SK-N-SH treated with all-trans-retinoic acid at 6 μM for 48 hours (cell line): ENCODE measurements around the gene NACA2.
"Not testable (repeated sequence)": the region's sequence is repeated elsewhere in the genome, so short reads cannot be mapped to it uniquely, and the experiment has no call there.

Experiments used
- ATAC-seq: fragments of 200-7000 bp; cut with Tn5 transposase; 3 replicates; pipeline ENCODE4 v1.9.1; 2020; ENCODE audit warnings: mild to moderate bottlenecking, moderate library complexity
- ARNTL ChIP-seq: fragments of 450-650 bp; formaldehyde crosslinking; IDR thresholded peaks from 2 replicates; pipeline ENCODE4 v1.5.0; 2020; ENCODE audit warnings: low read depth, mild to moderate bottlenecking, moderate library complexity, borderline replicate concordance
- BACH2 ChIP-seq: fragments of 250-450 bp; sonication (Bioruptor Pico); IDR thresholded peaks from 2 replicates; pipeline ENCODE4 v1.9.0; 2021; ENCODE audit warnings: mild to moderate bottlenecking, borderline replicate concordance
- CSDC2 ChIP-seq: fragments of 250-450 bp; sonication (Bioruptor Pico); IDR thresholded peaks from 2 replicates; pipeline ENCODE4 v1.5.0; 2020; ENCODE audit warnings: mild to moderate bottlenecking, moderate library complexity
- ESRRG ChIP-seq: fragments of 250-450 bp; sonication (Bioruptor Pico); IDR thresholded peaks from 2 replicates; pipeline ENCODE4 v1.6.1; 2021; ENCODE audit warnings: mild to moderate bottlenecking
- GLIS3 ChIP-seq: fragments of 250-450 bp; sonication (Bioruptor Pico); IDR thresholded peaks from 2 replicates; pipeline ENCODE4 v1.5.0; 2020; ENCODE audit warnings: mild to moderate bottlenecking, moderate library complexity
- ISL1 ChIP-seq: fragments of 250-450 bp; sonication (Bioruptor Pico); IDR thresholded peaks from 2 replicates; pipeline ENCODE4 v2.1.2; 2022; ENCODE audit warnings: mild to moderate bottlenecking, moderate library complexity
- PPARA ChIP-seq: fragments of 250-450 bp; sonication (Bioruptor Pico); IDR thresholded peaks from 2 replicates; pipeline ENCODE4 v1.5.0; 2020; ENCODE audit warnings: mild to moderate bottlenecking, borderline replicate concordance
- TCF4 ChIP-seq: fragments of 250-450 bp; sonication (Bioruptor Pico); IDR thresholded peaks from 2 replicates; pipeline ENCODE4 v1.8.0; 2021; ENCODE audit warnings: mild to moderate bottlenecking, moderate library complexity, borderline replicate concordance
- ZC3H10 ChIP-seq: fragments of 250-450 bp; sonication (Bioruptor Pico); IDR thresholded peaks from 2 replicates; pipeline ENCODE4 v1.5.1; 2021; ENCODE audit warnings: mild to moderate bottlenecking, moderate library complexity
- ZFP3 ChIP-seq: fragments of 250-450 bp; sonication (Bioruptor Pico); IDR thresholded peaks from 2 replicates; pipeline ENCODE4 v1.5.0; 2020; ENCODE audit warnings: mild to moderate bottlenecking, moderate library complexity
- ZNF565 ChIP-seq: fragments of 450-650 bp; formaldehyde crosslinking; conservative IDR thresholded peaks from 2 replicates; pipeline ENCODE4 v1.5.0; 2020; ENCODE audit warnings: low read depth, mild to moderate bottlenecking, moderate library complexity
- ZNF70 ChIP-seq: fragments of 450-650 bp; formaldehyde crosslinking; IDR thresholded peaks from 2 replicates; pipeline ENCODE4 v1.5.0; 2020; ENCODE audit warnings: mild to moderate bottlenecking, moderate library complexity
- ZNF8 ChIP-seq: fragments of 450-650 bp; formaldehyde crosslinking; IDR thresholded peaks from 2 replicates; pipeline ENCODE4 v1.5.0; 2020; ENCODE audit warnings: mild to moderate bottlenecking, moderate library complexity
- TF ChIP-seq, protein P1 (sequence below): fragments of 250-450 bp; sonication (Bioruptor Pico); IDR thresholded peaks from 2 replicates; pipeline ENCODE4 v1.5.1; 2020; ENCODE audit warnings: low read depth, mild to moderate bottlenecking, moderate library complexity
- TF ChIP-seq, protein P2 (sequence below): fragments of 250-450 bp; sonication (Bioruptor Pico); IDR thresholded peaks from 2 replicates; pipeline ENCODE4 v1.5.0; 2020; ENCODE audit warnings: mild to moderate bottlenecking, moderate library complexity
- TF ChIP-seq, protein P3 (sequence below): fragments of 250-450 bp; sonication (Bioruptor Pico); IDR thresholded peaks from 2 replicates; pipeline ENCODE4 v1.8.0; 2020; ENCODE audit warnings: mild to moderate bottlenecking, moderate library complexity, borderline replicate concordance
- TF ChIP-seq, protein P4 (sequence below): fragments of 250-450 bp; sonication (Bioruptor Pico); IDR thresholded peaks from 2 replicates; pipeline ENCODE4 v1.5.1; 2021; ENCODE audit warnings: mild to moderate bottlenecking, moderate library complexity
- TF ChIP-seq, protein P5 (sequence below): fragments of 250-450 bp; sonication (Bioruptor Pico); IDR thresholded peaks from 2 replicates; pipeline ENCODE4 v1.8.0; 2021; ENCODE audit warnings: low read depth, mild to moderate bottlenecking, moderate library complexity, borderline replicate concordance

The NACA2 gene

DNA sequence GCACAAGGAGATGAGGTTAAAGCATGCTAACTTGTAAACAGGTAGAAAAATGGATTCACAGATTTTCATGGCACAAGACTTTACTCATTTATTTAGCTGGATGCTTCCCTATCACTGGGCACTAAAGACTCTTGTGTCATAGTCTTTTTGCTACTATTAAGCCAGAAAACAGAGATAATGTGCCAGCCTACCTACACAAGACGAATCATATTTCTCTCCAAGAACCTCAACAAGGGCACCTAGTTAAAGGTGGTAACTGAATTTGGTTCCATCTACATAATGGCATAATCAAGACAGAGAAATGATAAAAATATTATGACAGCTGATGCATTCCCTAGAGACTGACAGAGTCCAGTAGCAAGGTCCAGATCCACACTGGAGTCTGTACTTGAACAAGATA is 3.8 kb downstream of the NACA2 start (continued):
- TF ChIP-seq, protein P1, sequence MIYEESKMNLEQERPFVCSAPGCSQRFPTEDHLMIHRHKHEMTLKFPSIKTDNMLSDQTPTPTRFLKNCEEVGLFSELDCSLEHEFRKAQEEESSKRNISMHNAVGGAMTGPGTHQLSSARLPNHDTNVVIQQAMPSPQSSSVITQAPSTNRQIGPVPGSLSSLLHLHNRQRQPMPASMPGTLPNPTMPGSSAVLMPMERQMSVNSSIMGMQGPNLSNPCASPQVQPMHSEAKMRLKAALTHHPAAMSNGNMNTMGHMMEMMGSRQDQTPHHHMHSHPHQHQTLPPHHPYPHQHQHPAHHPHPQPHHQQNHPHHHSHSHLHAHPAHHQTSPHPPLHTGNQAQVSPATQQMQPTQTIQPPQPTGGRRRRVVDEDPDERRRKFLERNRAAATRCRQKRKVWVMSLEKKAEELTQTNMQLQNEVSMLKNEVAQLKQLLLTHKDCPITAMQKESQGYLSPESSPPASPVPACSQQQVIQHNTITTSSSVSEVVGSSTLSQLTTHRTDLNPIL (CRISPR knock-in tag): no peak
- TF ChIP-seq CSDC2 (CRISPR knock-in tag) (no peak), TCF4 (CRISPR knock-in tag) (no peak)

DNA sequence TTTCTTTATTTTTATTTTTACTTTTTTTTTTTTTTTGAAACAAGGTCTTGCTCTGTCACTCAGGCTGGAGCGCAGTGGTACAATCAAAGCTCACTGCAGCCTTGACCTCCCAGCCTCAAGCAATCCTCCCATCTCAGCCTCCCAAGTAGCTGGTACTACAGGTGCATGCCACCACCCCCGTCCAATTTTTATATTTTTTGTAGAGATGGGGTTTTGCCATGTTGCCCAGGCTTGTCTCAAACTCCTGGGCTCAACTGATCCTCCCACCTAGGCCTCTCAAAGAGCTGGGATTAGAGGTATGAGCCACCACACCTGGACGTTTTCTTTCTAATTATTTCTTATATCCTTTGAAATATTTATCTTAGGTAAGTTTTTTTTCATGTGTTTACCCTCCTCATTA is 4.4 kb downstream of the NACA2 start:
- not testable (repeated sequence) for ATAC-seq

DNA sequence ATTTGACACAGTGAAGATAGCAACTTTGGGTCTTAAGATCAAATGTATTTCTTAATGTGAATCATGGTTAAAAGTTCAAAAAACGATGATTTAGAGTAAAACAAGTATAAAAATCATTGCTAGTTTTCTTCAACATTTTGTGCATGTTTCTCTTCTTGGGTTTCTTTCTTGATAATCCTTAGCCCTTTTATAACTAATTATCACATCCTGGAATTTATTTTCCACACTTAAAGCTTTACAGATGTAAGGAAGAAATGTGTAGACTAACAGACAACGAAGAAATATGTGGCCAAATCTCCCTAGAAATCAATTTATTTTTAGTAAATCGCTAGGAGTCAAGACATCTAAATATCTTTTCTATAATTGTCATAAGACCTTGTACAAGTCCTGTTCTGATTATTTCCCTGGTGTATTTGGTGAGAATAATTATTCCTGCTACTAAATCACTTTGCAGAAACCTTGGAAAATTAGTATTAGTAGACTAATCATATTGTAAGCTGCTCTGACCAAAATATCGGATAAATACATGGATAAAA is 4.9 kb downstream of the NACA2 start:
- no peak for ATAC-seq

DNA sequence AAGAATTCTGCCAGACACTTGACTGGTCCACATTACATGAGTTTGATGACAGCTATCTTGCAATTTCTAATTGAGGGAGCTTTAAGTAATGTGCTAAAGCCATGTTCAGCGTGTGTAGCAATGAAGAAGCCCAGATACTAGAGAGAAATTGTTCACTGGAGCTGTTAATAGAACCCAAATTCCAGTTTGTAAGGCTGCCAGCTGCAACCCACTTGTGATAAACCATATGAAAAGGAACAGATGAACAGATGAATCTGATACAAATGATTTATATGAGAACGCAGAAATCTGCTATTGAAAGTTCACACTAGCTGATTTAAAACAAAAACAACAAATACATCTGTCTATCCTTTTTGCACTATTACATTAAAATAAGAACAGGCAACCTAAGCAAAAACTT is 6.2 kb downstream of the NACA2 start:
- TF ChIP-seq PPARA (CRISPR knock-in tag) (no peak), BACH2 (CRISPR knock-in tag) (no peak), ARNTL (CRISPR knock-in tag) (no peak), ZNF565 (no peak), ESRRG (no peak), ZFP3 (CRISPR knock-in tag) (no peak), CSDC2 (CRISPR knock-in tag) (no peak), ISL1 (CRISPR knock-in tag) (peak; percentile 27; the same call in 1 of the 2 replicates), ZNF8 (no peak), TCF4 (CRISPR knock-in tag) (peak; percentile 59; the same call in 1 of the 2 replicates)
- TF ChIP-seq, protein P2, sequence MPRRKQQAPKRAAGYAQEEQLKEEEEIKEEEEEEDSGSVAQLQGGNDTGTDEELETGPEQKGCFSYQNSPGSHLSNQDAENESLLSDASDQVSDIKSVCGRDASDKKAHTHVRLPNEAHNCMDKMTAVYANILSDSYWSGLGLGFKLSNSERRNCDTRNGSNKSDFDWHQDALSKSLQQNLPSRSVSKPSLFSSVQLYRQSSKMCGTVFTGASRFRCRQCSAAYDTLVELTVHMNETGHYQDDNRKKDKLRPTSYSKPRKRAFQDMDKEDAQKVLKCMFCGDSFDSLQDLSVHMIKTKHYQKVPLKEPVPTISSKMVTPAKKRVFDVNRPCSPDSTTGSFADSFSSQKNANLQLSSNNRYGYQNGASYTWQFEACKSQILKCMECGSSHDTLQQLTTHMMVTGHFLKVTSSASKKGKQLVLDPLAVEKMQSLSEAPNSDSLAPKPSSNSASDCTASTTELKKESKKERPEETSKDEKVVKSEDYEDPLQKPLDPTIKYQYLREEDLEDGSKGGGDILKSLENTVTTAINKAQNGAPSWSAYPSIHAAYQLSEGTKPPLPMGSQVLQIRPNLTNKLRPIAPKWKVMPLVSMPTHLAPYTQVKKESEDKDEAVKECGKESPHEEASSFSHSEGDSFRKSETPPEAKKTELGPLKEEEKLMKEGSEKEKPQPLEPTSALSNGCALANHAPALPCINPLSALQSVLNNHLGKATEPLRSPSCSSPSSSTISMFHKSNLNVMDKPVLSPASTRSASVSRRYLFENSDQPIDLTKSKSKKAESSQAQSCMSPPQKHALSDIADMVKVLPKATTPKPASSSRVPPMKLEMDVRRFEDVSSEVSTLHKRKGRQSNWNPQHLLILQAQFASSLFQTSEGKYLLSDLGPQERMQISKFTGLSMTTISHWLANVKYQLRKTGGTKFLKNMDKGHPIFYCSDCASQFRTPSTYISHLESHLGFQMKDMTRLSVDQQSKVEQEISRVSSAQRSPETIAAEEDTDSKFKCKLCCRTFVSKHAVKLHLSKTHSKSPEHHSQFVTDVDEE (CRISPR knock-in tag): peak; percentile 74; the same call in 1 of the 2 replicates
- TF ChIP-seq, protein P3, sequence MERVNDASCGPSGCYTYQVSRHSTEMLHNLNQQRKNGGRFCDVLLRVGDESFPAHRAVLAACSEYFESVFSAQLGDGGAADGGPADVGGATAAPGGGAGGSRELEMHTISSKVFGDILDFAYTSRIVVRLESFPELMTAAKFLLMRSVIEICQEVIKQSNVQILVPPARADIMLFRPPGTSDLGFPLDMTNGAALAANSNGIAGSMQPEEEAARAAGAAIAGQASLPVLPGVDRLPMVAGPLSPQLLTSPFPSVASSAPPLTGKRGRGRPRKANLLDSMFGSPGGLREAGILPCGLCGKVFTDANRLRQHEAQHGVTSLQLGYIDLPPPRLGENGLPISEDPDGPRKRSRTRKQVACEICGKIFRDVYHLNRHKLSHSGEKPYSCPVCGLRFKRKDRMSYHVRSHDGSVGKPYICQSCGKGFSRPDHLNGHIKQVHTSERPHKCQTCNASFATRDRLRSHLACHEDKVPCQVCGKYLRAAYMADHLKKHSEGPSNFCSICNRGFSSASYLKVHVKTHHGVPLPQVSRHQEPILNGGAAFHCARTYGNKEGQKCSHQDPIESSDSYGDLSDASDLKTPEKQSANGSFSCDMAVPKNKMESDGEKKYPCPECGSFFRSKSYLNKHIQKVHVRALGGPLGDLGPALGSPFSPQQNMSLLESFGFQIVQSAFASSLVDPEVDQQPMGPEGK: no peak
- TF ChIP-seq, protein P4, sequence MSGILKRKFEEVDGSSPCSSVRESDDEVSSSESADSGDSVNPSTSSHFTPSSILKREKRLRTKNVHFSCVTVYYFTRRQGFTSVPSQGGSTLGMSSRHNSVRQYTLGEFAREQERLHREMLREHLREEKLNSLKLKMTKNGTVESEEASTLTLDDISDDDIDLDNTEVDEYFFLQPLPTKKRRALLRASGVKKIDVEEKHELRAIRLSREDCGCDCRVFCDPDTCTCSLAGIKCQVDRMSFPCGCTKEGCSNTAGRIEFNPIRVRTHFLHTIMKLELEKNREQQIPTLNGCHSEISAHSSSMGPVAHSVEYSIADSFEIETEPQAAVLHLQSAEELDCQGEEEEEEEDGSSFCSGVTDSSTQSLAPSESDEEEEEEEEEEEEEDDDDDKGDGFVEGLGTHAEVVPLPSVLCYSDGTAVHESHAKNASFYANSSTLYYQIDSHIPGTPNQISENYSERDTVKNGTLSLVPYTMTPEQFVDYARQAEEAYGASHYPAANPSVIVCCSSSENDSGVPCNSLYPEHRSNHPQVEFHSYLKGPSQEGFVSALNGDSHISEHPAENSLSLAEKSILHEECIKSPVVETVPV (CRISPR knock-in tag): no peak
- no peak for ATAC-seq

More for the DNA sequence above, 4.9 kb downstream of the NACA2 start:
- TF ChIP-seq ARNTL (CRISPR knock-in tag) (no peak), ZC3H10 (CRISPR knock-in tag) (no peak), ZFP3 (CRISPR knock-in tag) (no peak), CSDC2 (CRISPR knock-in tag) (no peak), GLIS3 (CRISPR knock-in tag) (no peak), ZNF70 (no peak), ISL1 (CRISPR knock-in tag) (no peak), TCF4 (CRISPR knock-in tag) (no peak)
- TF ChIP-seq, protein P5, sequence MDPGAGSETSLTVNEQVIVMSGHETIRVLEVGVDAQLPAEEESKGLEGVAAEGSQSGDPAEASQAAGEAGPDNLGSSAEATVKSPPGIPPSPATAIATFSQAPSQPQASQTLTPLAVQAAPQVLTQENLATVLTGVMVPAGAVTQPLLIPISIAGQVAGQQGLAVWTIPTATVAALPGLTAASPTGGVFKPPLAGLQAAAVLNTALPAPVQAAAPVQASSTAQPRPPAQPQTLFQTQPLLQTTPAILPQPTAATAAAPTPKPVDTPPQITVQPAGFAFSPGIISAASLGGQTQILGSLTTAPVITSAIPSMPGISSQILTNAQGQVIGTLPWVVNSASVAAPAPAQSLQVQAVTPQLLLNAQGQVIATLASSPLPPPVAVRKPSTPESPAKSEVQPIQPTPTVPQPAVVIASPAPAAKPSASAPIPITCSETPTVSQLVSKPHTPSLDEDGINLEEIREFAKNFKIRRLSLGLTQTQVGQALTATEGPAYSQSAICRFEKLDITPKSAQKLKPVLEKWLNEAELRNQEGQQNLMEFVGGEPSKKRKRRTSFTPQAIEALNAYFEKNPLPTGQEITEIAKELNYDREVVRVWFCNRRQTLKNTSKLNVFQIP (CRISPR knock-in tag): no peak
- TF ChIP-seq, protein P4 (CRISPR knock-in tag): no peak
- TF ChIP-seq, protein P3: no peak
